Measurements from ENCODE around the gene KLHDC8A. TPM values are rescaled to one million over a fixed set of nuclear protein-coding genes. Genes with fewer than 3 reads are reported as not detected.

The KLHDC8A gene
- total and polyA plus RNA-seq, 2 donors (not counting 3 experiments of a cell fraction or from before 2014, with no cell fraction given) = not detected

DNA sequence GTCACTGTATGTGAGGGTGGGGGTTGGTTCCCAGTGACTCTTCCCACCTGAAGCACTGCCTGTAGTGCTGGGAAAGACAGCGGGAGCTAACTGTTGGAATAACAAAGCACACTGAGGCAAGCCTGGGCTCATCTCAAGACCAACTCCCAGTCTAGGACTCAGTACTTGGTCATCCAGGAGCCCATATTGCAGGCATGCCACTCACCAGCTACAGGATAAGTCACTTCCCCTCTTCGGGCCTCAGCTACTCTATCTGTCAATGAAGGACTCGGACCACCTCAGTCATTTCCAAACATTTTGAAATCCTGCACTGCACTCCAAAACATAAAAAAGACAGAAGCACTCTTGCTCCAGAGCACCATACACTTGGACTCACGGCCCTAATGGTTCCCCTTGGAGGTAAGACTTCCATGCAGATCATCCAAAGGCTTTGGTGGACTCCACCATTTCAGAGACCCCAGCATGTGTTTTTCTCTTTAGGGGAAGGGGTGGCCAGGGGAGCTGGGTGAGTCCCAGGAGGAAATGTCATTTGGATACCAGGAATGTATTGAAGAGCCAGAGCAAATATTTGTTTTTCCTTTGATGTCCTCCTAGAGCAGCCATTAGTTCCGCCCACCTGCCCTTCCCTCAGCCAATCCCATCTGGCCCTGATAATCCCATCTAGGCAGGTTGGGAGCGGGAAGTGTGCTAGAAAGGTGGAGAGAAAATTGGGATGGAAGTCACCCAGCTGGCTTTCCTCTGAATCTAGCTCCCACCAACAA lies 38.3 kb downstream of the KLHDC8A start:
- intact Hi-C loops (cut with micrococcal nuclease) (no loop called here), dilution Hi-C loops (cut with MboI; ENCODE audit: extremely low pct_ligation_motif_present, low sequenced_read_pairs) (no loop called here)
- Histone ChIP-seq H3K4me1 (ENCODE audit: control insufficient read depth, extremely low read depth, insufficient read depth, low read length) (peaks cover 28% of the 10 kb centered on the region), H3K9me3 (replicated peaks; ENCODE audit: control insufficient read depth, insufficient read depth, low read length) (no peaks in the 10 kb centered on the region), H3K9me1 (replicated peaks; ENCODE audit: control insufficient read depth, extremely low read depth, insufficient read depth, low read length) (no peaks in the 10 kb centered on the region), H3K36me3 (ENCODE audit: control insufficient read depth in 2 of 2, extremely low read depth in 1 of 2, insufficient read depth in 2 of 2, low read length in 2 of 2) (no peaks in the 10 kb centered on the region), H3K27ac (ENCODE audit: insufficient read depth, low read depth, low read length) (no peak overlapping the region), H2AFZ (ENCODE audit: low read depth, low read length) (no peak overlapping the region), H4K20me1 (replicated peaks; ENCODE audit: control insufficient read depth, extremely low read depth, insufficient read depth, low read length) (no peaks in the 10 kb centered on the region), H3K4me2 (ENCODE audit: insufficient read depth, low read length) (no peak overlapping the region), H3K79me2 (ENCODE audit: control insufficient read depth, insufficient read depth, low read length) (no peaks in the 10 kb centered on the region), H3K9ac (replicated peaks; ENCODE audit: extremely low read depth, insufficient read depth, low read length) (no peak overlapping the region), H3K27me3 (ENCODE audit: control insufficient read depth in 2 of 2, insufficient read depth in 2 of 2, low read length in 2 of 2) (no peaks in the 10 kb centered on the region), H3K4me3 (replicated peaks in 1 of 3; ENCODE audit: insufficient read depth in 1 of 3, low read depth in 1 of 3, low read length in 3 of 3) (no peak overlapping the region)
- POLR2A ChIA-PET = interaction anchor here (0.9 kb wide), 1 partner anchor 24 kb away, joined by 9 read pairs; no protein-coding TSS in a partner anchor
- DNase-seq (ENCODE audit: low read depth, low spot score) (no peak), FAIRE-seq (no peak)
- CTCF ChIA-PET = interaction anchor here (0.9 to 21.6 kb wide), 9 partner anchors 18 to 273 kb away, joined by 3 to 1536 read pairs (median 5); no protein-coding TSS in a partner anchor
- BruUV-seq (replicated peaks) = no TSS peak
- TF ChIP-seq FOS (IDR thresholded peaks at IDR 0.05; ENCODE audit: borderline replicate concordance, insufficient read depth, low read length) (no peak), POLR2AphosphoS5 (IDR thresholded peaks at IDR 0.05; ENCODE audit: insufficient read depth, low read depth, low read length) (no peak), POLR2A (IDR thresholded peaks at IDR 0.05; ENCODE audit: low read depth, low read length) (no peak), GATA2 (IDR thresholded peaks at IDR 0.05; ENCODE audit: insufficient read depth, insufficient read length, low read depth, low read length) (no peak), MYC (IDR thresholded peaks at IDR 0.05; ENCODE audit: low read depth, low read length) (no peak), EZH2 (IDR thresholded peaks at IDR 0.05; ENCODE audit: borderline replicate concordance, low read depth, low read length, severe bottlenecking) (no peak), JUN (IDR thresholded peaks at IDR 0.05; ENCODE audit: borderline replicate concordance, insufficient read depth, insufficient read length, low read depth) (no peak)
- TF ChIP-seq, protein P1, sequence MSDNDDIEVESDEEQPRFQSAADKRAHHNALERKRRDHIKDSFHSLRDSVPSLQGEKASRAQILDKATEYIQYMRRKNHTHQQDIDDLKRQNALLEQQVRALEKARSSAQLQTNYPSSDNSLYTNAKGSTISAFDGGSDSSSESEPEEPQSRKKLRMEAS (IDR thresholded peaks at IDR 0.05; ENCODE audit: insufficient read depth, insufficient read length) = no peak
- TF ChIP-seq, protein P2, sequence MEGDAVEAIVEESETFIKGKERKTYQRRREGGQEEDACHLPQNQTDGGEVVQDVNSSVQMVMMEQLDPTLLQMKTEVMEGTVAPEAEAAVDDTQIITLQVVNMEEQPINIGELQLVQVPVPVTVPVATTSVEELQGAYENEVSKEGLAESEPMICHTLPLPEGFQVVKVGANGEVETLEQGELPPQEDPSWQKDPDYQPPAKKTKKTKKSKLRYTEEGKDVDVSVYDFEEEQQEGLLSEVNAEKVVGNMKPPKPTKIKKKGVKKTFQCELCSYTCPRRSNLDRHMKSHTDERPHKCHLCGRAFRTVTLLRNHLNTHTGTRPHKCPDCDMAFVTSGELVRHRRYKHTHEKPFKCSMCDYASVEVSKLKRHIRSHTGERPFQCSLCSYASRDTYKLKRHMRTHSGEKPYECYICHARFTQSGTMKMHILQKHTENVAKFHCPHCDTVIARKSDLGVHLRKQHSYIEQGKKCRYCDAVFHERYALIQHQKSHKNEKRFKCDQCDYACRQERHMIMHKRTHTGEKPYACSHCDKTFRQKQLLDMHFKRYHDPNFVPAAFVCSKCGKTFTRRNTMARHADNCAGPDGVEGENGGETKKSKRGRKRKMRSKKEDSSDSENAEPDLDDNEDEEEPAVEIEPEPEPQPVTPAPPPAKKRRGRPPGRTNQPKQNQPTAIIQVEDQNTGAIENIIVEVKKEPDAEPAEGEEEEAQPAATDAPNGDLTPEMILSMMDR (IDR thresholded peaks at IDR 0.05; ENCODE audit: extremely low read depth in 1 of 2, insufficient read depth in 1 of 2, low read depth in 1 of 2, low read length in 2 of 2) = no peak
